KMS-11 (cell line): Measurements from ENCODE around the gene PDIA4.
A peak's percentile ranks its signal among the peaks of the same experiment; 100 is the strongest.

ENCODE experiments used
- H2AFZ ChIP-seq: fragments of 200-600 bp; sonication (generic); 2 replicates; pipeline ENCODE4 v1.6.1; 2016; ENCODE audit warnings: antibody characterized with exemption, mixed run types, low read depth
- H3K27ac ChIP-seq: fragments of 200-600 bp; sonication (generic); 2 replicates; pipeline ENCODE4 v1.6.1; 2016; ENCODE audit warnings: mild to moderate bottlenecking, mixed run types
- H3K27me3 ChIP-seq: fragments of 200-600 bp; sonication (generic); 2 replicates; pipeline ENCODE4 v1.6.1; 2017; ENCODE audit warnings: mild to moderate bottlenecking, low read depth, mixed run types, moderate library complexity; ENCODE audit not compliant: insufficient read depth
- H3K36me3 ChIP-seq: fragments of 200-600 bp; sonication (generic); 2 replicates; pipeline ENCODE4 v1.6.1; 2017; ENCODE audit warnings: mild to moderate bottlenecking, mixed run types; ENCODE audit not compliant: insufficient read depth
- H3K4me1 ChIP-seq: fragments of 200-600 bp; sonication (generic); 2 replicates; pipeline ENCODE4 v1.6.1; 2016; ENCODE audit warnings: mild to moderate bottlenecking, low read depth, mixed run types; ENCODE audit not compliant: poor library complexity, severe bottlenecking
- H3K4me2 ChIP-seq: fragments of 200-600 bp; sonication (generic); 2 replicates; pipeline ENCODE4 v1.7.0; 2016; ENCODE audit warnings: mild to moderate bottlenecking, mixed run types
- H3K4me3 ChIP-seq: fragments of 200-600 bp; sonication (generic); IDR thresholded peaks from 2 replicates; pipeline ENCODE4 v1.6.1; 2017; ENCODE audit warnings: low read depth, low read length, mixed read lengths; ENCODE audit not compliant: insufficient read depth
- H3K79me2 ChIP-seq: fragments of 200-600 bp; sonication (generic); 2 replicates; pipeline ENCODE4 v1.6.1; 2016; ENCODE audit warnings: low read depth, mixed run types; ENCODE audit not compliant: insufficient read depth
- H3K9ac ChIP-seq: fragments of 200-600 bp; sonication (generic); 2 replicates; pipeline ENCODE4 v1.6.1; 2016; ENCODE audit warnings: mild to moderate bottlenecking, mixed run types
- H4K20me1 ChIP-seq: fragments of 200-600 bp; sonication (generic); 2 replicates; pipeline ENCODE4 v1.6.1; 2016; ENCODE audit warnings: mild to moderate bottlenecking, mixed run types; ENCODE audit not compliant: insufficient read depth
- CTCF ChIP-seq: fragments of 200-600 bp; sonication (generic); conservative IDR thresholded peaks from 2 replicates; pipeline ENCODE4 v1.6.1; 2017; ENCODE audit warnings: low read depth, mild to moderate bottlenecking, antibody characterized with exemption, low read length, moderate library complexity, mixed read lengths

The PDIA4 gene

GRCh38 chr7:148987751-148988512 is 40.4 kb downstream of the PDIA4 start:
- H3K27ac ChIP-seq = peak overlapping the region; percentile 58
- peaks cover 50% of the 10 kb centered on the region for H3K4me1 ChIP-seq
- peak overlapping the region; percentile 87 for H3K4me2 ChIP-seq
- TF ChIP-seq CTCF = no peak
- H3K9ac ChIP-seq = peak overlapping the region; percentile 58; the same call in 1 of the 2 replicates
- H3K4me3 ChIP-seq = peak overlapping the region; percentile 65
- peak overlapping the region; percentile 95 for H2AFZ ChIP-seq
- H3K79me2 ChIP-seq = no peaks in the 10 kb centered on the region
- H3K27me3 ChIP-seq = no peaks in the 10 kb centered on the region
- no peaks in the 10 kb centered on the region for H3K36me3 ChIP-seq
- no peaks in the 10 kb centered on the region for H4K20me1 ChIP-seq

DNA sequence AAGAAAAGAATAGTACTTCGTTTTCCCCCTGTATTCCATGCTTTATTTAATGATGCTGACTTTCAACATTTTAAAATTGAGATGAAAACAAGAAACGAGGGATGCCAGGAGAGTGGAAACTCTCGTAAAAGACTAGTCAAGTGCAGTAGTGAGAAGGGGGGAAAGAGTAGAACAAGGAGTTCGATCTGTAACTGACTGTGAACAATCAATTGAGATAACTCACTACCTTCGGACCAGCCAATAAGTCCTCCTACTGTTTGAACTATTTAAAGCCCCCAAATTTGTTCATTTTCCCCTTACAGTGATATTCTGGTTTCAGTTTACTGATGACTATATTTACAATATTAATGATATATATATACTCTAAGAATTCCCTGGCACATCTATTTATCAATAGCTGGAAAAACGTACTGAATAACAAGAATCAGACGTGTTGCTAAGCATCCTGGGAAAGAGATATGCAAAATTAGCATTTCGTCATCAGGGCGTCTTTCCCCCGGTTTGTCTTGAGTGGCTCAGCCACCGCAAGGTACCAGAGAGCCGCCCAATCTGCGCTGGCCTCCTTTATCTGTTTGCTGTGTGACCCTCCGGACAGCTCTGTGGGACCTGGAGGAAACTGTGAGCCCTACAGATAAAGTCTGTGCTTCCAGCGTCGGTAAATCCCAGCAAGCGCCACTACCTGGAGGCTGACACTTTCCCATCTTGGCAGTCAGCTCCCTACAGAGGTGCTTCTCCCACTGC is 41.1 kb downstream of the PDIA4 start:
- Histone ChIP-seq H3K9ac (peak overlapping the region; percentile 58; the same call in 1 of the 2 replicates), H3K4me1 (peaks cover 53% of the 10 kb centered on the region), H3K4me3 (peak overlapping the region; percentile 65), H2AFZ (peak overlapping the region; percentile 95), H3K36me3 (no peaks in the 10 kb centered on the region), H4K20me1 (no peaks in the 10 kb centered on the region), H3K27ac (peak overlapping the region; percentile 58), H3K4me2 (peak overlapping the region; percentile 87), H3K79me2 (no peaks in the 10 kb centered on the region), H3K27me3 (no peaks in the 10 kb centered on the region; the same call in 1 of the 2 replicates)
- no peak for TF ChIP-seq CTCF

GRCh38 chr7:148986742-148987009 is 41.6 kb downstream of the PDIA4 start:
- H3K27me3 ChIP-seq = peaks cover 4% of the 10 kb centered on the region; the same call in 1 of the 2 replicates
- H3K4me2 ChIP-seq = peak overlapping the region; percentile 87
- no peak overlapping the region for H3K4me3 ChIP-seq
- H3K4me1 ChIP-seq = peaks cover 56% of the 10 kb centered on the region
- TF ChIP-seq CTCF = no peak
- no peaks in the 10 kb centered on the region for H3K79me2 ChIP-seq
- H3K27ac ChIP-seq = peak overlapping the region; percentile 58
- H4K20me1 ChIP-seq = no peaks in the 10 kb centered on the region
- H3K9ac ChIP-seq = peak overlapping the region; percentile 58; the same call in 1 of the 2 replicates
- no peaks in the 10 kb centered on the region for H3K36me3 ChIP-seq
- no peak overlapping the region for H2AFZ ChIP-seq

DNA sequence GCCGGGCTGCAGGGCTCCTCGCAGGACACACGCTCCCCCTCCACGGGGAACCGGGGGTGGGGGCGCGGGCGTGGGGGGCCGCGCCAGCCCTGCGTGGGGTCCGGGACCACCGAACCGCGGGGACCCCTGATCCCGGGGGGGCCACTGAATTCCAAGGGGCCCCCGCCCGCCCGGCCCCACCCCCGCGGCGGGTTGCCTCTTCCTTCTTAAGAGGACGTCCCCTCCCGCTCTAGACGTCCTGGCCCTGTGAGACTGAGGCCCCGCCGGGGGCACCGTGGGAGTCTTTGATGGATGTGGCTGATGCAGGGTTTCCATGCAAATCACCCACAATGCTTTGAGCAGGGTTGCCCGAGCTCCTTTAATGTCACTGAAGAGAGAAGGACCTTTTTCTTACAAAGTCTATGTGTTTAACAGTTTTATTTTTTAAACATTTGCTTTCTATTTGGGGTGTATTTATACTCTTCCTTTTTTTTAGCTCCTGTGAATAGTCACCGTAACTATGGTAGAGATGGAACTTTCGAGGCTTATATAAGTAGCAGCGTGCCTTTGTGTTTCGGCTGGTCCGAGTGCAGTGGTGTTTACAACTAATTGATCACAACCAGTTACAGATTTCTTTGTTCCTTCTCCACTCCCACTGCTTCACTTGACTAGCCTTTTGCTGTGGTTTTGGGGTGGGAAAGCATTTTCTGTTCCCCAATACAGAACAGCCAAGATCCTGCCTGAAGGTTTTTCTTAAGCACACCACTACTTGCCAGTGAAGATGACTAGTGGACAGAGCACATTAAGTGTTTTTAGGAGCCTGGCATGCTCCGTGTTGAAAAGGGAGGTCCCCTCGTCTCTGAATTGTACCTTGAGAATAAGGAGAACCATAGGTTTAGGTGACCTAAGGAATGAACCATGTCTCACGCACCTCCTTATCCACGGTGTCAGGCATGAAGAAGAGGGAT is 44.8 kb downstream of the PDIA4 start:
- no peak overlapping the region; the same call in 1 of the 2 replicates for H3K27ac ChIP-seq
- H3K4me1 ChIP-seq = peaks cover 47% of the 10 kb centered on the region
- H3K36me3 ChIP-seq = no peaks in the 10 kb centered on the region
- no peaks in the 10 kb centered on the region for H3K79me2 ChIP-seq
- H4K20me1 ChIP-seq = no peaks in the 10 kb centered on the region
- H3K9ac ChIP-seq = peak overlapping the region; percentile 16; the same call in 1 of the 2 replicates
- no peak overlapping the region for H3K4me3 ChIP-seq
- TF ChIP-seq CTCF = no peak
- peak overlapping the region; percentile 87 for H3K4me2 ChIP-seq
- H2AFZ ChIP-seq = peak overlapping the region; percentile 73
- H3K27me3 ChIP-seq = peaks cover 14% of the 10 kb centered on the region; the same call in 1 of the 2 replicates
